ENCODE results near the gene GMPPA.

GMPPA gene

DNA sequence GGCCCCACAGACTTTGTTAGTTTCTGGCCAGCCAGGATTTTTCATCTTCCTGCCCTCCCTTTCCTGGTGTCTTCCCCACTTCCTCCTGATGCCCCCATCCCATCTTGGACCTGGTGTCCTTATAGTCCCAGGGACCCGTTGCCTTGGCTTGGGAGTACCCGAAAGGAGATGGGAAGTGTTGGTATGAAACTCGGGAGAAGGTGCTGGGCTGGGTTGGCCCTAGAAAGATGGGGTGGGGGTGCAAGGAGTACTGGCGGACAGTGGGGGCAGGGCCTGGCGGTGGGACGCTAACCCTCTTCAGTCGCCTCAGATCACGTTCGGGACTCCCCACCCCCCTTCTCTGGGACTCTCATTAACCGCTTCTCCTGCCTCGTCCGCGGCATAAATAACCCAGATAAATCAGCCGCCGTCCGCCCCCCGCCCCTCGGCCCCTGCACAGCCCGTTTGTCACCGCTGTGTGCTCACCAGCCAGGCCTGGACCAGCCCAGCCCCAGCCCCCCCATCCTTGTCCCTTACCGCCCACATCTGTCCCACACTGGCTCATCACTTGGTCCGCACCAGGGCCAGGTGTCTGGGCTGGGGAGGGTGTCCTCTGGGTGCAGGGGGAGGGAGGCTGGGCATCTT lies 11.9 kb downstream of the GMPPA start:
- H3K4me1 ChIP-seq (ENCODE audit: control insufficient read depth, insufficient read depth, low read length): peaks cover 28% of the 10 kb centered on the region
- H3K9ac ChIP-seq (ENCODE audit: low read depth, low read length): no peak overlapping the region
- peaks cover 37% of the 10 kb centered on the region for H3K27me3 ChIP-seq (ENCODE audit: control insufficient read depth, insufficient read depth, low read length)
- peaks cover 9% of the 10 kb centered on the region for H3K36me3 ChIP-seq (ENCODE audit: control insufficient read depth, insufficient read depth, low read length)
- H3K4me3 ChIP-seq (ENCODE audit: low read depth, low read length): peak overlapping the region; percentile 56
- H3K9me3 ChIP-seq (ENCODE audit: control insufficient read depth, insufficient read depth, low read length): no peaks in the 10 kb centered on the region

DNA sequence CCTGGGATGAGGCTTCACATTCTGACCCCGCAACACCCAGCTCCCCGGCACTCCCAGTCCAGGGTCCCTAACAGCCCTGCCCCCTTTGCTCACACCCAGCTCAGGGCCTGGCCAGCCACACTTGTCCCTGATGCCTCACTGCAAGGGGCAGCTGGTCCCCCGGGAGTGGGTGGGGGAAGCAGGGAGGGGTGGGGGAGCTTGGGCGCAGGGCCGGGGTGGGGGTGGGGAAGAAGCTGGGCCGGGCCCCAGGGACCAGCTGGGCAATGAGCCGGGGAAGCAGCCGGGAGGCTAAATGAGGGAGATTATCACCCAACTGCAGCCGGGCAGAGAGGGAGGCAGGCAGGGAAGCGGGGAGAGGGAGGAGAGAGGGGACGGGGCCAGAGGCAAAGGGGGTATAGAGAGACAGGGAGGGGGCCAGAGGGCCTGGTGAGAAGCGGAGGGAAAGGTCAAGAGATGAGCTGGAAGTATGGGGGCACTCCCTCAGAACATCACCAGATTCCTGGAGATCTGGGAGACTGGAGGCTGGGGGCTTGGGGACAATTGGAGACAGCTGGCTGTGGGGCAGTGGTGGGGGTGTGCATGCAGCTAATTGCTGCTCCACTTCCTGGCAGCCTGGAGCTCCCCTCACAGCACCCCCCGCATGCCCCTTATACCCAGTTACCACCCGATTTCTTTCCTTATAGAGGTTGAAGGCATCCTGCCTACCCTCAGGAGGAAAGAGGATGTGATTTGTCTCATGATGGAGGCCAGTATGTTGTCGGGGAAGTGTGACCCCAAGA lies 13.0 kb downstream of the GMPPA start:
- Histone ChIP-seq H3K36me3 (ENCODE audit: control insufficient read depth, insufficient read depth, low read length) (no peaks in the 10 kb centered on the region), H3K9ac (ENCODE audit: low read depth, low read length) (no peak overlapping the region), H3K27me3 (ENCODE audit: control insufficient read depth, insufficient read depth, low read length) (peaks cover 46% of the 10 kb centered on the region), H3K4me1 (ENCODE audit: control insufficient read depth, insufficient read depth, low read length) (peaks cover 22% of the 10 kb centered on the region), H3K4me3 (ENCODE audit: low read depth, low read length) (no peak overlapping the region), H3K9me3 (ENCODE audit: control insufficient read depth, insufficient read depth, low read length) (no peaks in the 10 kb centered on the region)

DNA sequence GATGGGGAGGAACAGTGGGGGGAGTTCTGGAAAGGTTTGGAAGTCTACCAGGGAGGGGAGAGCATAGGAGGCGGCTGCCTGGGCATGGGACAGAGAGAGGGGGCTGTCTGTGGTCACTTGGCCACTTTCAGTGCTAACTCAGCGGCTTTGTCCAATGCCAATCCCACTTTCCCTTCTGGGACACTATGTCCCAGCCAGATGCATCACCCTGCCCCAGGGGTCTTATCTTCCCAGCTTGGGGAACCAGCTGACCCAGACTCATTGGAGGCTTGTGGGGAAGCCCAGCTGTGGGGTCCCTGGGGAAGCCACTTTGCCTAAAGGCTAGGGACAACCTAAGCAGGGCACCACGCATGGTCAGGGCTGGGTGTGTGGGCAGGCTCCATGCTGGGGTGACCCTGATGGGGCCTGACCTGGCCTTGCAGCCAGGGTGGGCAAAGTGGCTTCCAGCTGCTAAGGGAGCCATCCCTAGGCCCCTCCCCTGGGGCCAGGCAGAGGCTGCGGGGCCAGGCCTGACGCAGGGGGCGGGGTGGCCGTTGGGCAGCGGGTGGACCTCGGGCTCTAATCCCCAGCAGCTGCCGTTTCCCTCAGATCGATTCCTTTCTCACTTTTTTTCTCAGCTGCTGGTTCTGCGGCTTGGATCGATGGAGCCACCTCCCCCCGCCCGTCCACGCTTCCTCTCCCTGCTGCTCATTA lies 14.0 kb downstream of the GMPPA start:
- Histone ChIP-seq H3K9me3 (ENCODE audit: control insufficient read depth, insufficient read depth, low read length) (no peaks in the 10 kb centered on the region), H3K36me3 (ENCODE audit: control insufficient read depth, insufficient read depth, low read length) (no peaks in the 10 kb centered on the region), H3K4me3 (ENCODE audit: low read depth, low read length) (peak overlapping the region; percentile 22), H3K27me3 (ENCODE audit: control insufficient read depth, insufficient read depth, low read length) (peaks cover 56% of the 10 kb centered on the region), H3K9ac (ENCODE audit: low read depth, low read length) (no peak overlapping the region), H3K4me1 (ENCODE audit: control insufficient read depth, insufficient read depth, low read length) (peaks cover 16% of the 10 kb centered on the region)

DNA sequence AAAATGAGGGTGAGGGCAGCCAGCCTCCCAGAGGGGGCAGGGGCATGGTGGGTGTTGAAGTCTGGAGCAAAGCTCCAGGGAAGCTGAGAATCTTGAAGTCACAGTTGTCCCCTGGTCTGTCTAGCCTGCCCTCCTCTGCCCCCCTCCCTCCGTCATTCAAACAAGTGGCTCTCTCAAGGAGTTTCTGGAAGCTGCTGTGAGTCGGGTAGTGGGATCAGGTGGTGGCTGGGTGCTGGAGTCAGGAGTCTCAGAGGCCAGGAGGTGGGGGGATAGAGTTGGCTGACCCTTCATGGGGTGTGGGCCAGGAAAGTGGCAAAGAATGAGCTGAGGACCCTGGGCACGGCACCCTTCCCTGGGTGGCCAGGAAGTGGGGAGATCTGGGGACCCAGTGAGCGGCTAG lies 15.1 kb downstream of the GMPPA start:
- Histone ChIP-seq H3K27me3 (ENCODE audit: control insufficient read depth, insufficient read depth, low read length) (peaks cover 62% of the 10 kb centered on the region), H3K9me3 (ENCODE audit: control insufficient read depth, insufficient read depth, low read length) (no peaks in the 10 kb centered on the region), H3K4me3 (ENCODE audit: low read depth, low read length) (peak overlapping the region; percentile 13), H3K36me3 (ENCODE audit: control insufficient read depth, insufficient read depth, low read length) (no peaks in the 10 kb centered on the region), H3K4me1 (ENCODE audit: control insufficient read depth, insufficient read depth, low read length) (peaks cover 11% of the 10 kb centered on the region), H3K9ac (ENCODE audit: low read depth, low read length) (no peak overlapping the region)

DNA sequence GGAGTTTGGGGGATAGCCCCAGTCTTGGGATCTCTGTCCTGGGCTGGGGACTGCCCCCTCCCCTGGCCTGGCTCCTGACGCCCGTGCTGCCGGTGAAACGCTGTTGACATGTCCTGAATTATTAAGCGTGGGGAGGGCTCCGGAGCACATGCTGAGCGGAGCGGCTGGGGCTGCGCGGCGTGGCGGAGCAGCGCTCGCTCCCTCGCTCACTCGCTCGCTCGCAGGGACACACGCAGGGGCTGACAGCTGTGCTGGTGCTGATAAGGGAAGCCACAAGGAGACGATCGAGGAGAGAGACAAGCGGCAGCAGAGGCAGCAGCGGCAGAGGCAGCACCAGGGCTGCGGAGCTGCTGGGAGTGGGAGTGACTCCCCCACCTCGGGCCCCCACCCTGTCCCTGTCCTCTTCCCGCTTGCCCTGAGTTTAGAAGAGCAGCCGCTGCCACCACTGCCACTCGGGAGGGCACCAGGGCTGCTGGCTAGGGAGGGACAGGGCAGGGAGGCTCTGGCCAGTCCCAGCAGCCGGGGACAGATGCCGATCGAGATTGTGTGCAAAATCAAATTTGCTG lies 15.6 kb downstream of the GMPPA start, which contains the start of gene ASIC4:
Gene ASIC4, plus strand, starts transcription at position 287 of the 566 bp plus-strand sequence. Its CDS starts 243 bp downstream, at position 530.
- Histone ChIP-seq H3K9ac (ENCODE audit: low read depth, low read length) (no peak within 1 kb of the TSS), H3K9me3 (ENCODE audit: control insufficient read depth, insufficient read depth, low read length) (no peaks in the 10 kb centered on the region), H3K4me1 (ENCODE audit: control insufficient read depth, insufficient read depth, low read length) (peaks cover 11% of the 10 kb centered on the region), H3K4me3 (ENCODE audit: low read depth, low read length) (peak within 1 kb of the TSS; percentile 13), H3K27me3 (ENCODE audit: control insufficient read depth, insufficient read depth, low read length) (peaks cover 62% of the 10 kb centered on the region), H3K36me3 (ENCODE audit: control insufficient read depth, insufficient read depth, low read length) (no peaks in the 10 kb centered on the region)

DNA sequence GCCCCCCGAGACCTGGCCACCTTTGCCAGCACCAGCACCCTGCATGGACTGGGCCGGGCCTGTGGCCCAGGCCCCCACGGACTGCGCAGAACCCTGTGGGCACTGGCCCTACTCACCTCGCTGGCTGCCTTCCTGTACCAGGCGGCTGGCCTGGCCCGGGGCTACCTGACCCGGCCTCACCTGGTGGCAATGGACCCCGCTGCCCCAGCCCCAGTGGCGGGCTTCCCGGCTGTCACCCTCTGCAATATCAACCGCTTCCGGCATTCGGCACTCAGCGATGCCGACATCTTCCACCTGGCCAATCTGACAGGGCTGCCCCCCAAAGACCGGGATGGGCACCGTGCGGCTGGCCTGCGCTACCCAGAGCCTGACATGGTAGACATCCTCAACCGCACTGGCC lies 16.1 kb downstream of the GMPPA start:
- Histone ChIP-seq H3K4me3 (ENCODE audit: low read depth, low read length) (no peak overlapping the region), H3K9me3 (ENCODE audit: control insufficient read depth, insufficient read depth, low read length) (no peaks in the 10 kb centered on the region), H3K9ac (ENCODE audit: low read depth, low read length) (no peak overlapping the region), H3K27me3 (ENCODE audit: control insufficient read depth, insufficient read depth, low read length) (peaks cover 62% of the 10 kb centered on the region), H3K4me1 (ENCODE audit: control insufficient read depth, insufficient read depth, low read length) (peaks cover 9% of the 10 kb centered on the region), H3K36me3 (ENCODE audit: control insufficient read depth, insufficient read depth, low read length) (no peaks in the 10 kb centered on the region)

DNA sequence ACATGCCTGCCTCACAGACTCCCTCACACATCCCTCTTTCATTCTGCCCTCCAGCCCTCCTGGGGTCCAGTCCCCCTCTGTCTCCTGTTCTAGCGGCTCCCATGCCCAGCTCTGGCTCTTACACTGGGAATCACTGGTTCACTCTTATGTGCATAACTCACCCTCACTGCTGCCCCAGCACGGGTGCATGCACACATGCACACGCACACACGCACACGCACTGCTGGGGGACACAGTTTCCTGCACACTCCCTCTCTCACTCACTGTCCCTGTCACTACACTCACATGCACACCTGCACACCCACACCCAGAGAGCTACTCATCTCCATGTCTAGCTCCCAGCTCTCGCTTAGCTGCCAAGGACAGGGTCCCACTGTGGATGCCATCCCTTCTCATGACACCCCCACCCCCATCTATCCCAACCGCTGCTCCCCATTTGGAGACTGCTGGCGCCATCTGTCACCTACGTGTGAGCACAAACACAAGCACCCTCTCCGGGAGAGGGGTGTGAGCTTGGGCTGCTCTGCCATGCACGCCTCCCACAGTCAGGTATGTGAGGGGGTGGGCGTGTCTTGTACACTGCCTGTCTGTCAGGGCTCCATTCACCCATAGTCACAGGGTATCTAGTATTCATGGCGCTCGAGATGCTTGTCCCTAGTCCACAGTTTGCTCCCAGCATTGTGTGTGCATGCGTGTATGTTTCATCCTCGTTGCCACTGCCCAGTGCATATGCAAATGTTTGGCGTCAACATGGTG lies 17.4 kb downstream of the GMPPA start:
- Histone ChIP-seq H3K4me1 (ENCODE audit: control insufficient read depth, insufficient read depth, low read length) (peaks cover 9% of the 10 kb centered on the region), H3K4me3 (ENCODE audit: low read depth, low read length) (no peak overlapping the region), H3K9ac (ENCODE audit: low read depth, low read length) (no peak overlapping the region), H3K27me3 (ENCODE audit: control insufficient read depth, insufficient read depth, low read length) (peaks cover 66% of the 10 kb centered on the region), H3K36me3 (ENCODE audit: control insufficient read depth, insufficient read depth, low read length) (no peaks in the 10 kb centered on the region), H3K9me3 (ENCODE audit: control insufficient read depth, insufficient read depth, low read length) (no peaks in the 10 kb centered on the region)

DNA sequence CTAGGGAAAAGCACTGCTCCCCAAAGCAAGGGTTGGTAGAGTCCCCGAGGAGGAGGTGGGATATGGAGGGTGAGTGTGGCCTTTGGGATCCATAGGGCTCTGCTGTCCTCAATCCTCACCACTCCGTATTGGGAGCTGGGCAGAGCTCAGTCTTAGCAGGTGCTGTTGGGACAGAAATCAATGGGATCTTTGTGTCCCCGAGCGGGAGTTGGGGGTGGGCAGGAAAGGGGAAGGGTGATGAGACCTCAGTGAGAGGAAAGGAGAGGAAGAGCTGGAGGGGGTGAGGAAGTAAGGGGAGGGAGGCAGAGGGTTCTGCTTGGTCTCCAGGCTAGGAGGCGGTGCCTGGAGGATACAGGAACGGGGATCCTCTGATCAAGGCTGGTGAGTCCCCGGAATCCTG lies 18.2 kb downstream of the GMPPA start:
- peaks cover 8% of the 10 kb centered on the region for H3K4me1 ChIP-seq (ENCODE audit: control insufficient read depth, insufficient read depth, low read length)
- H3K9me3 ChIP-seq (ENCODE audit: control insufficient read depth, insufficient read depth, low read length): no peaks in the 10 kb centered on the region
- H3K36me3 ChIP-seq (ENCODE audit: control insufficient read depth, insufficient read depth, low read length): no peaks in the 10 kb centered on the region
- peaks cover 63% of the 10 kb centered on the region for H3K27me3 ChIP-seq (ENCODE audit: control insufficient read depth, insufficient read depth, low read length)
- H3K9ac ChIP-seq (ENCODE audit: low read depth, low read length): no peak overlapping the region
- H3K4me3 ChIP-seq (ENCODE audit: low read depth, low read length): no peak overlapping the region

DNA sequence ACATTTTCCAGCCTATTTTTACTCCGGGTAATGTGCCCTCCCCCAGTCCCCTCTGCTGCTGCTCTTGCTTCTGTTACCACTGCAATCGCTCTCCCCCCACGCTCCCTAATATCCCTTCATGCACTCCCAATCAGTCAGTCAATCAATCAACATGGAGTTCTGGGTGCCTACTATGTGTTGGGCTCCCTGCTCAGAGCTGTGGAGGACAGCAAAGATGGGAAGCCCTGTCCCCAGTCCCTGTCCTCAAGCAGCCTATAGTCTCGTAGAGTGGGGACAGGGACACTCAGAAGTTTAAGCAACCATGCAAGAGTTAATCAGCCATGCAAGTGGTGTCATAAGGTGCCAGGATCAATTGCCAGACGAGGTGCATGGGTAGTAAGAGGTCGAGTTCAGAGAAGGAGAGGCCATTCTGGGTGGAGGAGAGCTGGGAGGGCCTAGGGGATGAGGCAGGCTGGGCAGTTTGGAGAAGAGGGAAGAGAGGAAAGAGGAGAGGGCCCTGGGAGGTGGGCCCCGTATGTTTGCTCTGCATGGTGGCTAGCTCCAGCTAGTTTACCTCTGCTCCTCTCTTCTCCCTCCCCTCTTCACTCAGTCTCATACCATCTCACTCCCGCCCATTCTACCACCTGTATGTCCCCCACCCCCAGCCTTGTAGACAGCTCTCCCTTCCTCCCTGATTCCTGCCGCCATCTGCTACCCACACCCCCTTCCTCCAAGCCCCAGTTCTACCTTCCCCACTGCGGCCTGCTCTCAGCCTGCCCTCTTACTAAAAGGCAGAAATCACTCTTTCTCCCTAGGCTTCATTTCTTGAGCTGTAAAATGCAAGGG lies 19.5 kb downstream of the GMPPA start:
- no peaks in the 10 kb centered on the region for H3K9me3 ChIP-seq (ENCODE audit: control insufficient read depth, insufficient read depth, low read length)

DNA sequence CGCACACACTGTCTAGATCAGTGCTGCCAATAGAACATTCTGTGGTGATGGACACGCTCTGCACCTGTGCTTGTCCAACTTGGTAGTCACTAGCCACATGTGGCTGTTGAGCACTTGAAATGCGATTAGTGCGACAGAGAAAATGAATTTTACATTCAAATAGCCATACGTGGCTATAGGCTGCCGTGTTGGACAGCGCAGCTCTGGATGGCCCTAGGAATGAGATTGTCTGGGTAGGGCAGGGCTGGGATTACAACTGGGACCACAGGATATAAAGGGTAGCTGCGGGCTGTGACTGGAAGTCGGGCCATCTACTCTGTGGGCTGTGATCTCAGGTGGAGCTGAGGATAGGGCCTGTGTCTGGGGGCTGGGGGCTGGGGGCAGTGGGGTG lies 20.8 kb downstream of the GMPPA start:
- Histone ChIP-seq H3K4me3 (ENCODE audit: low read depth, low read length) (no peak overlapping the region), H3K27me3 (ENCODE audit: control insufficient read depth, insufficient read depth, low read length) (peaks cover 37% of the 10 kb centered on the region), H3K36me3 (ENCODE audit: control insufficient read depth, insufficient read depth, low read length) (no peaks in the 10 kb centered on the region), H3K9ac (ENCODE audit: low read depth, low read length) (no peak overlapping the region), H3K4me1 (ENCODE audit: control insufficient read depth, insufficient read depth, low read length) (peaks cover 5% of the 10 kb centered on the region), H3K9me3 (ENCODE audit: control insufficient read depth, insufficient read depth, low read length) (no peaks in the 10 kb centered on the region)

More for the DNA sequence above, 19.5 kb downstream of the GMPPA start:
- Histone ChIP-seq H3K4me1 (ENCODE audit: control insufficient read depth, insufficient read depth, low read length) (peaks cover 4% of the 10 kb centered on the region), H3K36me3 (ENCODE audit: control insufficient read depth, insufficient read depth, low read length) (no peaks in the 10 kb centered on the region), H3K27me3 (ENCODE audit: control insufficient read depth, insufficient read depth, low read length) (peaks cover 50% of the 10 kb centered on the region), H3K9ac (ENCODE audit: low read depth, low read length) (no peak overlapping the region), H3K4me3 (ENCODE audit: low read depth, low read length) (no peak overlapping the region)
